GM18909 (cell line): ENCODE results near the gene FUBP3.
"Not testable (repeated sequence)": the region's sequence is repeated elsewhere in the genome, so short reads cannot be mapped to it uniquely, and the experiment has no call there.

Experiments
- ATAC-seq: cut with Tn5 transposase; IDR thresholded peaks from one replicate; pipeline ENCODE4 v1.9.1; 2021; ENCODE audit warnings: mild to moderate bottlenecking; ENCODE audit not compliant: unreplicated experiment, poor library complexity

The FUBP3 gene

GRCh38 chr9:130555968-130556367, 23.4 kb upstream of the FUBP3 start:
- no peak for ATAC-seq

DNA sequence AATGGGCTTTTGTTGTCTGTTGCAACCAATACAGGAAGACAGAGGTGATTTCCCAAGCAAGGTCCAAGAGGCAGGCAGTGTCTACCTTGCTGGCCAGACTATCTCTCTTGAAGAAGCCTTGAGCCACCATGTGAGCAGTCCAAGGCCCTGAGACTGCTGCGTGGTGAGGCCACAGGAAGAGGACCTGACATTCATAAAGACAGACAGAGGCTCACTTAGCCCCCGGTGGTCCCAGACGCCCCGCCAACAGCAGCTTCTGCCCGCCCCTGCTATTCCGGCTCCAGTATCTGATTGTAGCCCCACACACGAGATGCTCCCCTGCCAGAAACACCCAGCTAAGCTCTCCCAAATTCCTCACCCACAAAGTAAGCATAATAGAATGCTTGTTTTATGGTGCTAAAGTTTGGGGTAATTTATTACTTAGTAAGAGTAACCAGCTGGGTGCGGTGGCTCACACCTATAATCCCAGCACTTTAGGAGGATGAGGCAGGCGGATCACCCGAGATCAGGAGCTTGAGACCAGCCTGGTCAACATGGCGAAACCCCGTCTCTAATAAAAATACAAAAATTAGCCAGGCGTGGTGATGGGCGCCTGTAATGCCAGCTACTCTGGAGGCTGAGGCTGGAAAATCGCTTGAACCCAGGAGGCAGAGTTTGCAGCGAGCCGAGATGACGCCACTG, 22.8 kb upstream of the FUBP3 start:
- ATAC-seq = no peak

DNA sequence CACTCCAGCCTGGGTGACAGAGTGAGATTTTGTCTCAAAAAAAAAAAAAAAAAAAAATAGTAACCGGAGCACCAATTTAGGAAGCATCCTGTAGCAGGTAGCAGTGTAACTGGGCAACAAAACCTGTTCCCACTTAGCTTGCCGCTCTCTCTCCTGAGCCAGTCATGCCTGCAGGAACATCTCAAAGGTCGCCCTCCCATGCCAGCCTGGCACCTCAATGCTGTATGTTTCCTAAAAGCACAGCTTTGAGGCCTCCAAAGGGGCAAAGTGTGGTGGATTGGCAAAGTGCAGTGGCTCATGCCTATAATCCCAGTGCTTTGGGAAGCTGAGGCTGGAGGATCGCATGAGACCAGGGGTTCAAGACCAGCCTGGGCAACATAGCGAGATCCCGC, 22.3 kb upstream of the FUBP3 start:
- ATAC-seq = no peak

- ATAC-seq = no peak
These were observed 18.3 kb upstream of the FUBP3 start for GRCh38 chr9:130561056-130561455.

DNA sequence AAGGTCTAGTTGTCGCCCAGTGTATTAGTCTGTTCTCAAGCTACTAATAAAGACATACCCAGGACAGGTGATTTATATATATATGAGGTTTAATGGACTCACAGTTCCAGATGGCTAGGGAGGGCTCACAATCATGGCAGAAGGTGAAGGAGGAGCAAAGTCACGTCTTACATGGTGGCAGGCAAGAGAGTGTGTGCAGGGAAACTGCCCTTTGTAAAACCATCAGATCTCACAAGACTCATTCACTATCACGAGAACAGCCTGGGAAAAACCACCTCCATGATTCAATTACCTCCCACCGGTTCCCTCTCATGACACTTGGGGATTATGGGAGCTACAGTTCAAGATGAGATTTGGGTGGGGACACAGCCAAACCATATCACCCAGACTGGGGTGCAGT, 16.9 kb upstream of the FUBP3 start:
- not testable (repeated sequence) for ATAC-seq

GRCh38 chr9:130563797-130564196, 15.6 kb upstream of the FUBP3 start:
- ATAC-seq = no peak

DNA sequence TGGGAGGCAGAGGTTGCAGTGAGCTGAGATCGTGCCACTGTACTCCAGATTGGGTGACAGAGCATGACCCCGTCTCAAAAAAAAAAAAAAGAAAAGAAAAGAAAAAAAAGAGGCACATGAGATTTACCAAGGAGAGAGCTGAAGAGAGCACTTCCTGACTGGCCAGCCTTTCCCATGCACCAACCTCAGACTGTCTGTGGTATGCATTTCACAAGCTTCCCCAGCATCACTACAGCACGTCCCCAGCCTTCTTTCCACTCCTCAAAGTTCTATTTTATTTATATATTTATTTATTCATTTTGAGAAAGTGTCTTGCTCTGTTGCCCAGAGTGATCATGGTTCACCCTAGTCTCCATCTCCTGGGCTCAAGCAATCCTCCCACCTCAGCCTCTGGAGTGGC, 13.6 kb upstream of the FUBP3 start:
- ATAC-seq = no peak

- ATAC-seq = no peak
These were observed 9.2 kb upstream of the FUBP3 start for GRCh38 chr9:130570208-130570607.

DNA sequence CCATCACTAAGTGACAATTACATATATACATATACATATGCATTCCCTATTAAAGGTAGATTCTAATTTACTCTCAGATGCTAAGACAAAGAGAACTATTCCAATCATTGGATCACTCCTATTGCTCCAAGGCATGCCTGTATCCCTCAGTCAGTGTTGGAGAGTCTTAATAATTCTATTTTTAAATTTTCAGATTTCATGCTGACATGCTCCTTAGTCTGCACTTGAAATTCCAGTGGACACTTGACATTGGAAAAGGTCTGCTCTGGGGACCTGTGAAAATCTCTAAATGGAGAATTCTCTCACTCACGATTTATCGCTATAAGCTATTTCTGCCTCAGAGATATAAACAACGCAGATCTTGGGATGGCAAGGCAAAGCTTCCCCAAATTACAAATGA, 3.9 kb upstream of the FUBP3 start:
- no peak for ATAC-seq

- ATAC-seq = no peak
These were observed 3.2 kb upstream of the FUBP3 start for GRCh38 chr9:130576176-130576575.

DNA sequence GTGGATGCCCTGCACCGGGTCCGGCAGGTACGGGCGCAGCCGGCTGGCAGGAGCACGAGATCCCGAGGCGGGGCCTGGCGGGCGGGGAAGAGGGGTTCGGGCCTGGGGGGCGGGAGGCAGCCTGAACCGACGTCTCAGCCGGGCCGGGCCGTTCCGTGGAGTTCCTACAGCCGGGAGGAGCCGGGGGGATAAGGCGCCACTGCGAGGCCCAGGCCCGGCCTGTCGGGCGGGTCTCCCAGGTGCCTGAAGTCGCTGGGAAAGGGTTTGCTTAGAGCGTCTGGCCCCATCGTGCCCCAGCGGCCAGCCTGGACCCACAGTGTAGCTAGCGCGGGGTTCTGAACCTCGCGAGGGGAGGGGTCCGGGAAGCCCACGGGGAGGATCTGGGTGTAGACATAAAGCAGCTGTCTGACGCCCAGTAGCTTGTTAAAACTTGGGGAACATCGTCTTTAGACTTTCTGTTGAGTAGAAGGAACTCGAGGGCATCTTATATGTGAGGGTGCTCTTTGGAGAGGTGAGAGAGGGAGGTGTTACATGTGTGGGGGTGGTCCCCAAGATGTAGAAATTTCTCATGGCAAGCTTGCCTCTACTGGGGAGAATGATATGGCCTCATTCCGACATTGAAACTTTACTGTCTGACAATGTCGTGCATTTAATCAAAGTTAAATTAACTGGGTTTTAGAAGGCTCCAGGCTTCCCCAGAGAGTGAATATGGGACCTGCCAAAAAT, 524 bp downstream of the FUBP3 start:
- peak; percentile 14 for ATAC-seq

DNA sequence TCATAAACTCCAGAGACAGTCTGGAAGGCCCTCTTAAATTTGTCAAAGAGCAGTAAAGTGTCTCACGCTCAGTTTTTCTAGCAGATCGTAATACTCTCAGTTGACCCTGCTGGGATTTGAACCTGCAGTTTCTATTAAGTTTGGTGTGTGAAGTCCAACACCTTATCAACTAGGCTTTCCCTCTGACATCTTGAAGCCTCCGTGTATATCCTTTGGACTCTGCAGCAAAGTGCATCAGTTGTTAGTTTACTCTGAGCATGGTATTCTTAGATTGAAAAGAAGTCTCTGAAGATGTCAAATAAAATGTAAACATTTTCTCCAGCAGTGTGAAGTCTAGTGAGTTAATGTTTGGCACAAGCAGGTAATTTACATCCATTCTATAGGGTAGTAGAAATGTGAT, 2.4 kb downstream of the FUBP3 start:
- no peak for ATAC-seq

- no peak for ATAC-seq
These were observed 3.9 kb downstream of the FUBP3 start for GRCh38 chr9:130583271-130583670.

DNA sequence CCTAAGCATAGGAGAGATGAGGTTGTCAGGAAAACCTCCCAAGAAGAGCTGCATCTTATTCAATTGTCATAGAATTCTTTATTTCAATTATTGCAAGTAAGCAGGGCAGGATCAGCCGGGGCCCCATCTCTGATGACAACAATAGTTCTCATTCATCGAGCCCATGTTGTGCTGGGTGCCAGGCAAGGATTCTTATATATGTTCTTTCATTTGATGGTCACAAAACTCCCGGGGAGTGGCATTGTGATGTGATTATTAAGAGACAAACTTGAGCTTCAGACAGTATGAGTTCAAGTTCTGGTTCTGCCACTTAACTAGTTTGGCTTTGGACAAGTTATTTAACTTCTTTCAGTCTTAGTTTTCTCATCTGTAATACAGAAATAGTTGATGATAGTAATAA, 8.5 kb downstream of the FUBP3 start:
- ATAC-seq = no peak

DNA sequence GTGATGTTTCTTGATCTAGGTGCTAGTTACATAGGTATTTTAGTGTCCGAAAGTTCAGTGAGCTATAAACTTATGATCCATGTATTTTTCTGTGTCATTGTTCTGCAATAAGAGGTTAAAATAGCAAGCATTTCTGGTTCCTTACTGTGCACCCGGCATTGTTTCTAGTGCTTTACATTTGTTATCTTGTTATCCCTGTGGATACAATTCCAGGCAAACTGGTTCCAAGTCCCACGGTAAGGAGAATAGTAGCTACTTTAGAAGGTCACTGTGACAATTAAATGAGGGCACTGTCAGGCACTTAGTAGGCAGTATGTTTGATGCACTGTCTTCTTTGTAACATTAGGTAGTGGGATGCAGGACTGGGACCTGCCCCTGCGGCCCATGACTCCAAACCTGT, 9.0 kb downstream of the FUBP3 start:
- ATAC-seq = no peak

DNA sequence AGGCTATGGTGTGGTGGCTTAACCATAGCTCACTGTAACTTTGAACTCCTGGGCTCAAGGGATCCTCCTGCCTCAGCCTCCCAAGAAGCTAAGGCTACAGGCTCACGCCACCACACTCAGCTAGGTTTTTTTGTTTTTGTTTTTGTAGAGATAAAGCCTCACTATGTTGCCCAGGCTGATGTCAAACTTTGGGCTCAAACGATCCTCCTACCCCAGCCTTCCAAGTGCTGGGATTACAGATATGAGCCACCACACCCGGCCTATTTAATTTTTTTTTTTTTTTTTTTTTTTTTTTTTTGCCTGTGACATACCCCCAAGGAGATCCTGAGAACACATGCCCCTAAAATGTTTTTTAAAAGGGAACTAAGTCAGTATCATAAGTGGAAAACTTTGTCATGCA, 10.4 kb downstream of the FUBP3 start:
- ATAC-seq = no peak

- no peak for ATAC-seq
These were observed 10.9 kb downstream of the FUBP3 start for GRCh38 chr9:130590305-130590704.

DNA sequence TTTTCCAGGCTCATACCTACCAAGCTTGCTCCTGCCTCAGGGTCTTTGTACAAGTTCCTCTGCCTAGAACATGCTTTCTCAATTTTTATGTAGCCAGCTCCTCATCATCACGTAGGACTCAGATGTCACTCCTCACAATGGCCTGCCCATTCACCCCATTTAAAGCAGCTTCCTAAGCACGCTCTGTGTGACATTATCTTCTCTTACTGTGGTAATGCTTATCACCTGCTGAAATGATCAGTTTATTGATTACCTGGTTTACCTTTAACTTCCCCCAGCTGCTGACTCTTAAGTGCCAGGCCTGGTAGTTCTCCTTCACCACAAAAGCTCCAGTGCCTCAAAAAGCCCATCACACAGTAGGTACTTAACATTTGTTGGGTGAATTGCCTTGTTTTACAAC, 13.6 kb downstream of the FUBP3 start:
- ATAC-seq = no peak

DNA sequence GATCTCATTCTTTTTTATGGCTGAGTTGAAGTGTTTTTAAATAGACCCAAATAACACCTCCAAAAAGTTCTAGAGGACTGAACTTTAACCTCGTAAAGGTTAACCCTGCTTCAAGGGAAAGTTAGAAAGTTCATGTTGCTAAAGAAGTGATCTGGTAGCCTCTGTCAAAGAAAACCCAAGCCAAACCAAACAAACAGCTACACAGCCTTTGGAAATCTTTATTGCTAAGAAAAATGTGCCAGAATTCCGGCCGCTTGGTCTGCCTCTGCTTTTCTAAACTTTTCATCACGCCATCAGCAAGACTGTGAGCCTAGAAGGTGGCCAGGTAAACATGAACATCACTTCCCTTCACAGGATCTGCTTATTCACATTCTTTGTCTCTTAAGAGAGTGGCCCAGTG, 17.9 kb downstream of the FUBP3 start:
- no peak for ATAC-seq

- no peak for ATAC-seq
These were observed 18.8 kb downstream of the FUBP3 start for GRCh38 chr9:130598188-130598587.

GRCh38 chr9:130599625-130600024, 20.2 kb downstream of the FUBP3 start:
- no peak for ATAC-seq

- ATAC-seq = no peak
These were observed 21.7 kb downstream of the FUBP3 start for GRCh38 chr9:130601100-130601499.
